Activated CD4-positive, CD25-positive, alpha-beta regulatory T cell treated with anti-CD3 and anti-CD28 coated beads, Interleukin-2, amount 50 U/mL, for 24 hours (primary cell): ENCODE results near the gene SCYGR4.
"Not testable (repeated sequence)": the region's sequence is repeated elsewhere in the genome, so short reads cannot be mapped to it uniquely, and the experiment has no call there.

Experiments
- ATAC-seq, 2 donors: fragments of 150-1000 bp; cut with Tn5 transposase; one replicate each; pipeline ENCODE4 v1.10.0; 2021; ENCODE audit warnings: mild to moderate bottlenecking in 1 of 2, moderate library complexity in 1 of 2

SCYGR4 gene

DNA sequence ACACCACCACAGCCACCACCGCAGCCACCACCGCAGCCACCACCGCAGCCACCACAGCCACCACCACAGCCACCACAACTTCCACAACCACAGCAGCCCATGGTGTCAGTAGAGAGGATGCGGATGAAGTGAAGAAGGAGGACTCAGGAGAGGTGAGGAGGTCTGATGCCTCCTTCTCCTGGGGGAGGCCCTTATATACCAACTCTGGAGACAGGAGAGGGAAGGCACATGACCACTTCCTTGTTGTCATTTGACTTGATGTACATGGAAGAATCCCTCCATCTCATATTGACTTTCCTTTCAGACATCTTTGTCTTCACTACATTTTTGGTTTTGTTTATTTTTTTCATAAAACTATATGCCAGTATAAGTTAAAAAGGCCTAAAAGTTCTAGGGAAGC is 2.6 kb upstream of the SCYGR4 start, which contains the start of gene SCYGR3:
Gene SCYGR3, minus strand, starts transcription at position 101 of the 400 bp plus-strand sequence. Its CDS starts 0 bp downstream, at position 101.
- no peak for ATAC-seq

DNA sequence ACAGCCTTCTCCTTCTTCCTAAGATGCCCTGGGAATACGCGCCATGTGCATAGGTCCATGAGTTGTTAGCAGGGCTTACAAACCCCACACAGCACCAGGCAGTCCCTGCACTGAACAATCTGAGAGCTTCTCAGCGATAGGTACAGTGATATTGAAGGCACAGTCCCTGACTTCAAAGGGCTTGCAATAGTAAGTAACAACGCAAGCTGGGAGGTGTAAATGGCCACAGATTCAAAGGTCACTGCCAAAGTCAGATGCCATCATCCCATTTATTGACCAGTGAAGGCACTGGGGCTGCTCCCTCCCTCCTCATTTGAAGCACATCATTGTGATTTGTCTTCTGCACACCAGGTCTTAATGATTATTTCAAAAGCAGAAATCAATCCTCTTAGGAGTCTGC is 2.1 kb upstream of the SCYGR4 start:
- ATAC-seq = no peak

DNA sequence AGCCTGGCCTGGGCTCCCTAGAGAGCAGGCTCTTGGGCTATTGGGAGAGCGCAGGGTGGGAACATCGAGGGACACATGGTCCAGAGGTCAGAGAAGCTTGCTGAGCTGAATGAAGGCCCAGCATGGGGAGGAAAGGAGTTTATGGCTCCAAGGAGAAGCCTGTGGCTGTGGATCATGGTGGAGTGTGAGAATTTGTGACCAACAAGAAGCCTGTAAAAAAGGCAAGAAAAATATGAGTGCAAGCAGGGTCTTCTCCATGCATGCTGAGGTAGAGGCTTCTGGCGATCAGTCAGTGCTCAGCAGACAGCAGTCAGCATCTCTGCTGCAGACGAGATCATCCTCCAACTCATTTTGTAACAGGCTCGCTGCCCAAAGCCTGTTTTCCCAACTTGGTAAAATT is 1.4 kb upstream of the SCYGR4 start:
- ATAC-seq = no peak

- ATAC-seq = no peak
Observed at GRCh38 chr2:227616631-227617030, 667 bp upstream of the SCYGR4 start.

- no peak for ATAC-seq
Observed at GRCh38 chr2:227623226-227623625, 5.9 kb downstream of the SCYGR4 start.

- ATAC-seq = no peak
Observed at GRCh38 chr2:227625420-227625819, 8.1 kb downstream of the SCYGR4 start.

- ATAC-seq = no peak
Observed at GRCh38 chr2:227626580-227627151, 9.4 kb downstream of the SCYGR4 start.

- ATAC-seq = peak; percentile 33 to 64
Observed at GRCh38 chr2:227627769-227628168, 10.5 kb downstream of the SCYGR4 start.

- ATAC-seq = no peak
Observed at GRCh38 chr2:227629435-227629834, 12.1 kb downstream of the SCYGR4 start.

DNA sequence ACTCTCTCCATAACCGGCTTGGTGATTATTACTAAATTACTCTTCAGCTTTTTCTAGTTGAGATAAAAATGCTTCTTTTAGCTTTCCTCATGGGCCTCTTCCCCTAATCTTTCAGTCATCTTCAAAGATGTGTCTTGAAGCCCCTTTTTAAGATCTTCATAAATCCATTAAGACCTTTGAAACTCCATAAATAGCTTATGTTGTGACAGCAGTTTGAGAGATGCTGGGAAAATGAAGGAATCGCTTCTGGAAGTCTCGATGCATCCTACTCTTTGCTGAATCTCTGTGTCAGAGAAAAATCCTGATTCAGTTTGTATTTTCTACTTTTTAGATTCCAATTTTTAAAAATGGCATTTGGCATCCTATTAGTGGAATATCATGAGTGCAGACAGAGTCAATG is 13.0 kb downstream of the SCYGR4 start:
- no peak for ATAC-seq

GRCh38 chr2:227632827-227633226 is 15.5 kb downstream of the SCYGR4 start:
- no peak for ATAC-seq

DNA sequence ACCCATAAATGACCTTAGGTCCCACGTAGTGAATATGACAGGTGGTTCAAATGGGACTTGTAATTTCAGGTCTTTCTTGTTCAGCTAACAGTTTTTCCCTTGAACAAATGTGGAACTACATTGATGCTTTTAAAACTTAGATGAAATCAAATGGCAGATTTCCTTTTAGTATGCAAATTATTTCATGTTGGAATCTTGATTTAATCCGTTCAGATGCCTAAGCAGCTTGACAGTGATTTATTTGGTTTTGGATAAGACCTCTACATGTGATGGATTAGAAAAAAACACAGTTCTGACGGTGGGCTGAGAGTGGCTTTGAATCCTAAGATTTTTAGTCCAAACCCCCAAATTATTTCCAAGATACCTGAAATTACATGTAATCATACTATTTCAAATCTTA is 16.9 kb downstream of the SCYGR4 start:
- no peak for ATAC-seq

DNA sequence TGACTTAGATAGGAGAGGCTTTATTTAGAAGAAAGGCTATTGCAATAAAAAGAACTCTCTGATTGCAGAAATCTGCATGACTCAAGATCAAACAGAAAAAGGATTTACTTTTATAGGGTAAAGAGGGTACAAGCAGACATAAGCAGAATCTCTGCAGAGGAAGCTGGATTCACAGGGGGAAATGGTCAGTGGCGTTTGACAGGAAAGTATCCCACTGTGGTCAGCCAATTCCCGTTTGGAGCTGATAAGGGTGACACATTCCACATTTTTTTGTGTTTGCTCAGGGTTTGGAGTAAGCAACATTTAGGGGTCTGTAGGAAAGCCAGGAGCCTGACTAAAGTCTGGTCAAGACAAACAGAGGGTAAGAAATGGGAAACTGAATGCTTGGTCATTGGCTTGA is 25.4 kb downstream of the SCYGR4 start:
- no peak for ATAC-seq

GRCh38 chr2:227643990-227644551 is 26.8 kb downstream of the SCYGR4 start:
- ATAC-seq = no peak

DNA sequence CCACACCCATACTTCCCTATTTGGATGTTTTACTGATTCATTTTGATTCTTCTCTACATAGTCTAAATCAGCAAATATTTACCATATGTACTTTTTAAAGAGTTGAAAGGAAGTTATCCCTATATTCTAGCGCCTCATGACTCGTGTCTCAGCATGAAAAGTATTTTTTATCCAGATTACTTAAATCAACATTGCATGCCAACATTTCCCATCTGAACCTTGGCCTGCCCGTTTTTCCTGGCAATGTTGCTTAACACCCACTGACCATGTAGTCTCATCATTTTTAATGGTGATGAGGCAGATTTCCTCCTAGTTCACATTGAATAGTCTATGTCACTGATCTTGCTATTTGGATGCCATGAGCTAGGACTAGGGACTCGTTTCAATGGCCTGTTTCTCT is 36.1 kb downstream of the SCYGR4 start:
- ATAC-seq = no peak

GRCh38 chr2:227654426-227654825 is 37.1 kb downstream of the SCYGR4 start:
- ATAC-seq = no peak

DNA sequence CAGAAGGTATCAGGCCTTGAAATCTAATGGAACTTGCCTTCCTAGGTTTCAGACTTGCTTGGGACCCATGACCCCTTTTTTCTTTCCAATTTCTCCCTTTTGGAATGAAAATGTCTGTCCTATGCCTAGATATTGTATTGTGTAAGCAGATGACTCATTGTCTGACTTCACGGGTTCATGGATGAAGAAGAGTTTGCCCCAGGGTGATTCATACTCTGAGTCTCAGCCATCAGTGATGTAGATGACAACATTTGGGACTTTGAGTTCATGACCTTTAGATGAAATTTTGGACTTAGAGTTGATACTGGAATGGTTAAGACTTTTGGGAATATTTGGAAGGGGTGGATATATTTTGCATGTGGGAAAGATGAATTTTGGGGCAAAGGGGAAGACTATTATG is 38.2 kb downstream of the SCYGR4 start:
- peak; percentile 58 to 62 for ATAC-seq

DNA sequence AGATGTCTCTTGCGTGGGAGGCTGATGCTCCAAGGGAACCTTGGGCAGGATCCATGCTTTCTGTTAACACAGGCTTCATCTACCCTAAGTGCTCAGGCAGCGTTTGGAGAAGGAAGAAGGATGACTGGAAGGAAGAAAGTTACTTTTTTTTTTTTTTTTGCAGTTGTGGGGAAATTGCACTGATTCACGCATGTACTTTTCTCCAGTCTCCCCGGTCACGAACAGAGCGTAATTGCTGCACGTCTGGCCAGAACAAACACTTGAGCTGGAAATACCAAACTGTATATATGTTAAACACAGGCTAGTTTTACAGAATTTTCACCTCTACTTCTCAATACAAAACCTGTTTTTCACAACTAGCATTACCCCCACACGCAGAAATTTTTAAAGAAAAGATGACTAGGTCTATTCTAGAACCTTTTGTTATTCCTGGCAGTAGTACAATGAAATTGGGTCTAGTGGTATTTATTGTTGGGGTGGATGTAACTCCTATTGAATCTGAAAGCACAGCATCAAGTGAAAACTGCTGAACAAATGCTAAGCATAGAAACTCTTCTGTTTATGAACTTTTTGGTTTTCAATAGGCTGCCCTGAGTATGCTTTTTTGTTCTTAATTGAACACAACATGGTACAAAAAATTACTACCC is 40.0 kb downstream of the SCYGR4 start:
- no peak for ATAC-seq

DNA sequence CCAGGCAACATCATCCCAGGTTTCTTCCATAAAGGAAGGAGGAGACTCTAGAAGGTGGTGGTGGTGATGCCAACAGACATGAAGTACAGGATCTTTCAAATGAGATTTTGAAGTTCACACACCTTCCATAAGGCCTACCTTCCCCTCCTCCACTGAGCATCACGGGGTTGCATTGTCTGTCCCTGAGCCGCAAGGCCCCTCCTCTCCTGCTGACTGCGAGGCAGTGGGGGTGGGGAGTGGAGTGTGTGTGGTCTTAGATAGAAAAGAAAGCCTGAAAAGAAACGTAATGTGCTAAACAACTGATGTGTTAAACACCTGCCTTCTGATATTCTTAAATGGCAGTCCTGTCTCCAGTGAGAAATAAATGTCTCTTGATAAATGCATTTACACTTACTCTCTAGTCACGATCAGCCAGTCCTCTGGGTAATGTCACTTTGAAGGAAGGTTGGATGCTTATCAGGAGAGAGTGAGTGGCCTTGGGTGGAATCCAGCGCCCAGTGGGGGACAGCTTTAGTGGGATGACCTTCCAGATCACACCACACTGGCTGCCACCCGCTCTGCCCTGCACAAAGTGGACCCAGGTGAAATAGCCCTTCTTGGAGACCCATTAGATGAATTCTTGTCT is 43.8 kb downstream of the SCYGR4 start:
- no peak for ATAC-seq

DNA sequence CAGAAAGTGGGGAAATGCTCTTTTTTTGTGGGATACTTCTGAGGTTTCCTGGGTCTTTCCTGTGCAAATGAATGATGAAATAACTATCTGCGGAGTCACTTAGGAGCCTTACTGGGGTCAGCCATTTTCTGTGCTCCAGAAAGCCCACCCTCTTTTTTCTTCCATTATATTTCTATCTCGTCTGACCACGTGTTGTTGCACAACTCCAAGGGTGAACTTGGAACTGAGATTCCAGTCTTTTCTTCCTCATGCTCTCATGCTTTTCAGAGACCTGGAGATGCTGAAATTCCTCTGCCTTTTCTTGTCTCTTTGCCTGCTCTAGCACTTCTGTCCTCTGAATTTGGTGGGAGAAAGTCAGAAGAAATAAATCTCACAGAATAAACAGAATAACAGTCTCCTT is 44.5 kb downstream of the SCYGR4 start:
- no peak for ATAC-seq

GRCh38 chr2:227665189-227665940 is 48.1 kb downstream of the SCYGR4 start:
- no peak for ATAC-seq

- not testable (repeated sequence) for ATAC-seq
Observed at GRCh38 chr2:227666631-227667170, 49.4 kb downstream of the SCYGR4 start, which contains the start of gene SCYGR5. Gene SCYGR5 (plus strand): TSS chr2:227666804. CDS start chr2:227666804, 0 bp downstream.
